Activated CD8-positive, alpha-beta memory T cell treated with anti-CD3 and anti-CD28 coated beads, Interleukin-2, amount 50 U/mL, for 24 hours (primary cell): ENCODE results near the gene CELSR2.

Experiments used
- DNase-seq: peaks from one replicate; pipeline ENCODE4 v3.0.0-alpha.2; 2020; ENCODE audit errors: extremely low read depth

Gene CELSR2

GRCh38 chr1:109231066-109231465 lies 18.3 kb upstream of the CELSR2 start:
- DNase-seq: no peak

- no peak for DNase-seq
Measured at GRCh38 chr1:109235137-109235536, 14.2 kb upstream of the CELSR2 start.

- DNase-seq: no peak
Measured at GRCh38 chr1:109237512-109237911, 11.8 kb upstream of the CELSR2 start.

GRCh38 chr1:109238382-109238781 lies 11.0 kb upstream of the CELSR2 start:
- no peak for DNase-seq

- DNase-seq: no peak
Measured at GRCh38 chr1:109239047-109239408, 10.3 kb upstream of the CELSR2 start.

- DNase-seq: no peak
Measured at GRCh38 chr1:109239409-109240068, 9.8 kb upstream of the CELSR2 start.

GRCh38 chr1:109240158-109241152 lies 8.9 kb upstream of the CELSR2 start:
- no peak for DNase-seq

GRCh38 chr1:109241344-109241743 lies 8.0 kb upstream of the CELSR2 start:
- DNase-seq: no peak

GRCh38 chr1:109241841-109242345 lies 7.4 kb upstream of the CELSR2 start:
- no peak for DNase-seq

- no peak for DNase-seq
Measured at GRCh38 chr1:109242387-109242786, 7.0 kb upstream of the CELSR2 start.

- DNase-seq: no peak
Measured at GRCh38 chr1:109243221-109243620, 6.1 kb upstream of the CELSR2 start.

- no peak for DNase-seq
Measured at GRCh38 chr1:109243860-109244552, 5.3 kb upstream of the CELSR2 start.

- no peak for DNase-seq
Measured at GRCh38 chr1:109246141-109246551, 3.2 kb upstream of the CELSR2 start.

GRCh38 chr1:109247401-109248365 lies 1.7 kb upstream of the CELSR2 start:
- DNase-seq: no peak

GRCh38 chr1:109248444-109248796 lies 919 bp upstream of the CELSR2 start:
- DNase-seq: no peak

- DNase-seq: no peak
Measured at GRCh38 chr1:109249654-109250401, 489 bp downstream of the CELSR2 start.

GRCh38 chr1:109250454-109251276 lies 1.3 kb downstream of the CELSR2 start:
- DNase-seq: no peak

GRCh38 chr1:109251277-109252166 lies 2.2 kb downstream of the CELSR2 start:
- DNase-seq: no peak
